Left ventricle myocardium superior (tissue), 1 donor: ENCODE measurements around the gene RNF167. TPM values are rescaled to one million over a fixed set of nuclear protein-coding genes. Genes with fewer than 3 reads are reported as not detected.

Source experiments
- ATAC-seq: fragments of 200-7000 bp; cut with Tn5 transposase; one replicate; pipeline ENCODE4 v1.9.1; 2020; ENCODE audit warnings: mild to moderate bottlenecking, moderate library complexity
- DNase-seq: peaks from one replicate; pipeline ENCODE4 v3.0.0-alpha.2; 2020
- intact Hi-C: fragments of 100-400 bp; cut with micrococcal nuclease; formaldehyde crosslinking; loops from one replicate; pipeline ENCODE4 v1.11.0; 2022
- total RNA-seq: library from RNA; stranded (reverse); fragmentation: NEBNext Ultra II Directional; extraction: Animal tissue kit (Norgen Biotek cat#: 25700); gene quantifications from one replicate; pipeline ENCODE4 v1.2.1, GENCODE V29; 2021
- donor health status: DM: no; HTN: yes; CAD: no; lungs with severe emphysema.

The RNF167 gene
- total RNA-seq, 1 donor from 2014 or later = 104 TPM

GRCh38 chr17:4967539-4968485 is 27.7 kb downstream of the RNF167 start, which contains the start of gene SPAG7:
TSS of gene SPAG7 (minus strand) at chr17:4967817. CDS start at chr17:4967804, 13 bp downstream.
- ATAC-seq (peak; percentile 81), DNase-seq (peak; percentile 96)
- intact Hi-C loops = no loop called here

- DNase-seq (peak; percentile 52), ATAC-seq (no peak)
- intact Hi-C loops = no loop called here
These were observed 28.5 kb downstream of the RNF167 start for GRCh38 chr17:4968486-4969046.

- no peak for ATAC-seq
- intact Hi-C loops = no loop called here
- peak; percentile 60 for DNase-seq
These were observed 29.0 kb downstream of the RNF167 start for GRCh38 chr17:4969047-4969550.

- DNase-seq (no peak), ATAC-seq (no peak)
- intact Hi-C loops = no loop called here
These were observed 29.6 kb downstream of the RNF167 start for GRCh38 chr17:4969551-4970173.

- DNase-seq (no peak), ATAC-seq (no peak)
- intact Hi-C loops = no loop called here
These were observed 30.2 kb downstream of the RNF167 start for GRCh38 chr17:4970273-4970672.

- no peak for DNase-seq
- intact Hi-C loops = no loop called here
- no peak for ATAC-seq
These were observed 31.8 kb downstream of the RNF167 start for GRCh38 chr17:4971826-4972225.

- DNase-seq (no peak), ATAC-seq (no peak)
- intact Hi-C loops = no loop called here
These were observed 32.3 kb downstream of the RNF167 start for GRCh38 chr17:4972322-4972721.

- intact Hi-C loops = no loop called here
- ATAC-seq (no peak), DNase-seq (no peak)
These were observed 32.7 kb downstream of the RNF167 start for GRCh38 chr17:4972752-4973151.

- DNase-seq (no peak), ATAC-seq (no peak)
- intact Hi-C loops = no loop called here
These were observed 33.4 kb downstream of the RNF167 start for GRCh38 chr17:4973256-4974114.

- ATAC-seq = peak; percentile 88
- intact Hi-C loops = no loop called here
- DNase-seq = peak; percentile 69
These were observed 34.1 kb downstream of the RNF167 start for GRCh38 chr17:4974115-4974670.

GRCh38 chr17:4978726-4979125 is 38.7 kb downstream of the RNF167 start:
- intact Hi-C loops = no loop called here
- no peak for DNase-seq
- ATAC-seq = no peak

- peak; percentile 57 for ATAC-seq
- intact Hi-C loops = no loop called here
- no peak for DNase-seq
These were observed 40.7 kb downstream of the RNF167 start for GRCh38 chr17:4980644-4981216.

GRCh38 chr17:4982305-4982704 is 42.2 kb downstream of the RNF167 start:
- ATAC-seq (no peak), DNase-seq (no peak)
- intact Hi-C loops = no loop called here

GRCh38 chr17:4986403-4986802 is 46.3 kb downstream of the RNF167 start:
- no peak for DNase-seq
- ATAC-seq = no peak
- intact Hi-C loops = no loop called here

- ATAC-seq (peak; percentile 96), DNase-seq (peak; percentile 96)
- intact Hi-C loops = no loop called here
These were observed 47.1 kb downstream of the RNF167 start, which contains the start of gene CAMTA2 for GRCh38 chr17:4986951-4987766. TSS of gene CAMTA2 (minus strand) at chr17:4987675. CDS start at chr17:4986222, 1,453 bp downstream.

GRCh38 chr17:4987767-4988567 is 47.9 kb downstream of the RNF167 start:
- DNase-seq (peak; percentile 55), ATAC-seq (peak; percentile 29)
- intact Hi-C loops = no loop called here
